Amniotic stem cell (primary cell): ENCODE results near the gene FAM53B.

ENCODE experiments used
- DNase-seq: peaks from one replicate; lab custom pipeline; 2025; lab: John Stamatoyannopoulos, UW

Gene FAM53B

GRCh38 chr10:124728071-124728829 is 15.9 kb downstream of the FAM53B start:
- no peak for DNase-seq

GRCh38 chr10:124727361-124727960 is 16.7 kb downstream of the FAM53B start:
- no peak for DNase-seq

DNA sequence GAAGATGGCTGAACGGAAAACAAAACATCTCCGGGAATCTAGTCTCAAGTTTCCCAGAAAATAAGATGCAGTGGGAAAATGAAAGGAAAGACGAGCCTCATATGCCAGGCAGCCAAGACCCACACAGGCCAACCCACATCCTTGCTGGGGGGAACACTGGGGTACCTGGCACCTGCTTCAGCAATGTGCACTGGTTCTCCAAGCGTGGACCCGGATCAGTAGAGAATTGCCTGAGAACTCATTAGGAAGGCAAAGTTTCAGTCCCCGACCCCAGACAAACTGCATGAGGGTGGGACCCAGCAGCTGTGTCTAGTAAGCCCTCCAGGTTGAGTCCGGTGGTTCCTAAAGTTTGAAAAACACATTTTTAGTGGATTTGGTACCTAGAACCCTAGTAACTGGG is 18.4 kb downstream of the FAM53B start:
- DNase-seq, result no peak

- no peak for DNase-seq
Observed at GRCh38 chr10:124725171-124725631, 19.0 kb downstream of the FAM53B start.

DNA sequence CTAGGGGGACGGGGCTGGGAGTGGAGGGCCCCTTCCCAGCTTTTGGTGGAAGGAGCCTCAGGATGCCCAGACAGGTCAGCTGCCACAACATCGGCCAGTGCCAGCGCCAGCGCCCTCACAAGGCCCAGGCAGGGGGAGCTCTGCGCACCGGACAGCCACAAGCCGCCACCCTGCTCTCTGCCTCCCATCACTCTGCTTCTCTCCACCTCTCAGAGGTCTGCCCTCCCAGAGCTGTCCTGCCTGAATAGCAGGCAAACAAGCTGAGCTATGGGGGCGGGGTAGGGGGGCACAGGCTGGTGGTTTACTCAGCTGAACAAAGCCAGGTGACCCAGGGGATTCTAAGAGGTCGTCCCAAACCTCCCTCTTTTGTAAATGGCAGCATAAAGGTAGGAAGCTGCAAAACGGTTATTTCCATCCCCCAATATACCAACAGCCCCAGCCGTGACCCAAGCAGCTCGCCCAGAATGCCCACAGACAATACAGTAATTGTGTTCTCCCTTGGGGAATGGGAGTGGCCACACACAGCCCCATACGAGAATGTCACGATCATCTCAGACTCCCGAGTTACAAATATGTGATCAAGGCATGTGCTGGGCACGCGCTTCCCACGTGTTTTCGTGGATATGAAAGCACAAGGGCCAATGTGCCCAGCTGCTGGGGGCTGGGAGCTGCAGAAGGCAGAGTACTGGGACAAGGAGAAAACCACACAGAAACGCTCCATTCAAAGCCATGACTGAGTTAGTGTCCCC is 19.7 kb downstream of the FAM53B start:
- no peak for DNase-seq

DNA sequence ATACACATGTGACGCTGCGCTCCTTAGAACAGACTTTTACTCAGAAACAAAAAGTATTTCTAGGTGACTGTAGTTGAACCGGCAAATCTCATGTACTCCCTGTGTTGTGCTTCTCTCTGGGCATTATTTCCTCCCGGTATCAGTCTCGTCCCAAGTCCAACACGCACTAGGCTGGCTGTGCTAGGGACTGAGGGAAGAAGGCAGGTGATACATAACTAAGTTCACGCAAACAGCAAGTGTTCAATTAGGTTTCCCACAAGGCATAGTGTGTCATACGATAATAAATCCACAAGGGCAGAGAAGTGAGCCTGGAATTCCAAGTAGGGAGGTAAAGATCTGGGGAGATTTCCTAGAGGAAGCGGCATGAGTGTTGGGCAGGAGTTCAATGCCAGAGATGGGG is 20.4 kb downstream of the FAM53B start:
- no peak for DNase-seq

DNA sequence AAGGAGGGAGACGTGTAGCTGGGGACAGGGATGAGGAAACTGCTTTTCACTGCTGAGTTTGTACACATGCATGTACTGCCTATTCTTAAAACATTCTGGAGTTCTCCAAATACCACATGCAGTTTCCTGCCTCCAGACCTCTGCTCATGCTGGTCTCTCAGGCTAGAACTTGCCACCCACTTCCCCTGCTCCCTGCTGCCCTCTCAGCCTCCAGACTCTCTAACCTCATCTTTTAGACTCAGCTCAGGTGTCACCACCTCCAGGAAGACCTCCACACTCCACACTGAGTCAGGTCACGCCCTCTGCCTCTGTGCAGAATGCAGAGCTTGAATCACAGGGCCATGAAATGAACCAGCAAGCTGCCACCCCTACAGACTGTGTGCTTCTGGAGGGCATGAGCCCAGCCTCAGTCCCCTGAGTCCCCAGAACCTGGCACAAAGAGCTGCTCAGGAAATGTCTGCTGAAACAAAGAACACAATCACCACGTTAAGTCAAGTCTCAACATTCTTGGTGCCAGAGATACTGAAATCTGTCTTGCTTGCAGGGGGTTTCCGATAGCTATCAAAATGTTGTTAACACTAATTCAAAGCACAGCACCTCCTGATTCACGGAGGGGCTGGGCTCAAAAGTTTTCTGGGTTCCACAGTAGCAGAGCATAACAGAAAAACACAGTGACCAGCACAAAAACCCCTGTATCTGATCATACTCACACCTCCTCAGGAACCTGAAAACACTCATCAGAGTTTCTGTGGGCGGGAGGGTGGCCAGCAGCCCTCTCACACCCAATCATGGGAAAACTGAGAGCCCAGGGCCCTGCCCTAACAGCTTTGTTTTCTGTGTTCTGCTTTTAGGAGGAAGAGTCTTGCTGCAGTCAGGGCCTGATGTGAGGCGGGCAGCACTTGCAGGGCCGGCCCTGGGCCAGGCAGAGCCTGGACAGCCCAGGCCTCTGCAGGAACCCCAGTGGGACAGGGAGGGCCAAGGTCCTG is 21.1 kb downstream of the FAM53B start:
- DNase-seq, result no peak

- DNase-seq, result no peak
Observed at GRCh38 chr10:124721330-124722045, 22.7 kb downstream of the FAM53B start.

GRCh38 chr10:124719213-124719851 is 24.8 kb downstream of the FAM53B start:
- DNase-seq, result no peak

DNA sequence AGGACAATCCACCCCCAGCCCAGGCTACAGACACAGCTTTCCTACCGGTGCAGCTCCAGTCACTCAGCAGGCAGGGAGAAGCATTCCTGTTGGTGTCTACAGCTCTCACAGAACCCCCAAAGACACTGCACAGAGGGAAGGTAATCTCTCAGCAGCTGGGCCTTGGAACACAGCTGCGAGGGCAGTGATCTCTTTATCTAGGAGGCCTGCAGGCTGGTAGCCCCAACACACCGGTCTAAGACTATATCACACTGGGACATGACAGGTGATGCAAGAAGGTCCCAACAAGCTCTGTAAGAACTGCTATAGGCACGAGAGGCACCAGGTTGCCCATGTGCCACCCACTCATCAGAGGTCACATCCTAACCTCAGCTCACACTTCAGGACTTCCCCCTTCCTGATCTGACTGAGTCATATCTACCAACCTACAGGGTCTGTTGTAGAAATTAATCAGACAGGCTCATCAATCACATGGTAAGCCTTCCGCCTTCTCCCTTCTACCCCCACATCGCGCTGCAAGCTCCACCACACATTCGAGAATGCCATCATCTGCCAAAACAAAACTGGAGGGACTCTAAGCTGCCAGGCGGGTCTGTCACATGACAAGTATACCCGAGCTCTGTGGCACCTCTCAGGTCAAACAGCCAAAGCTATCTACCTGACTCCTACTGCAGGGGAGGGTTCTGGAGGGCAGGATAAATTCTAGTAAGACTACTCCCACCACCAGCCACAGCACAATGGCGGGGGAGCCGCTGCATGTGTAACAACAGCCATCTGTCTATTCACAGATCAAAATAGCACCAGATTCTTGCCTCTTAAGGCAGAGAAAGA is 26.1 kb downstream of the FAM53B start:
- no peak for DNase-seq

- DNase-seq, result no peak
Observed at GRCh38 chr10:124717041-124717757, 27.0 kb downstream of the FAM53B start.

DNA sequence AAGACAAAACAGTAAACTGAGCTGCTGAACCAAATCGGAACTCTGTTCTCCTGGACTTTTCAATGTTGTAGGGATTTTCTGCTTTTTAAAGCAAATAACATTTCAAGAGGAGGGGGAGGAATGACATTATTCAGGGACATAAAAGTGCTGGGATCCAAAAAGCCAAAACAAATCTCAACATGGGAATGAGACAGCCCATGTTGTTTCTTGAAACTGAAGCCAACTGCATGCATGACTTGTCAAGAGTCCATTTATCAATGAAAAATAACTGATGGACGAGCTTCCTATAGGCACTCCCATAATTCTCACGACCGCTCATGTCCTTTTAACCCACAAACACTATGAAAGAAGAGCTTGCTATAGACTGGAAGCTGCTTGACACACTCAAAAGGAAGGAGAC is 27.8 kb downstream of the FAM53B start:
- DNase-seq, result no peak

DNA sequence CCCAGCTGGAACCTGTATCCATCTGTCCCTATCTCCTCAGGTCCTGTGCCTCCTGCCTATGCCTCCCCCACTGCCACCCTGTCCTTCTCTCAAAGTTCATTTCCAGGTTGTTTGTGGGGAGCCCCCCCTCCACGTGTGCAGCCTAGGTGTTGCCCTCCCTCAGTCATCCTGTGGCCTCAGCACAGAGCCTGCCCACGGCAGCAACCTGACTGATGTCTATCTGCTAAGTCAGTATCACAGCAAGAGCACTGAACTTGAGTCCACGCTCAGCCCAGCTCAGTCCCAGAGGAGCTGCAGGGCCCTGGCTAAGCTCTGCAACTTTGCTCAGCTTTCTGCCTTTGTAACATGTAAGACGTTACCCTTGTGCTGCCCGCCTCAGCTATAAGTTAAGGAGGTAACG is 28.7 kb downstream of the FAM53B start:
- DNase-seq, result no peak

GRCh38 chr10:124713679-124714255 is 30.4 kb downstream of the FAM53B start:
- no peak for DNase-seq

GRCh38 chr10:124712704-124713407 is 31.3 kb downstream of the FAM53B start:
- no peak for DNase-seq

GRCh38 chr10:124711145-124711544 is 33.0 kb downstream of the FAM53B start:
- DNase-seq, result no peak

GRCh38 chr10:124710266-124710881 is 33.8 kb downstream of the FAM53B start:
- no peak for DNase-seq

DNA sequence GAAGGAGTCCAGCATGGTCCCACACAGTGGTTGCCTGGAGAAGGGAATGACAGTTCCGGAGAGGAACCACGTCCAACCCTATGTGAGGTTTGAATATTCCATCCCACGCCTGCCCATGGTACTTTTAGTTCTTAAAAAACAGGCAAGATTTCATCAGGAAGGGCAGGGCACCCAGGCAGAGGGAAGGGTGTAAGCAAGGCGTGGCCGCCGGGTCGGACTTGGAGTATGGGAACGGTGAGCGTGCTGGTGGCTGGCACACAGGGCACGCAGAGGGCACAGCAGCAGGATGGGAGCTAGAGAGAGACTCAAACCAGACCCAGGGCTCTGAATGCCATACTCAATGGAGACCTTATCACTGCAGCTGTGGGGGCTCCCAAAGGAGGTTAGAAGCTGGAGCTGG is 34.3 kb downstream of the FAM53B start:
- DNase-seq, result no peak
